Subcutaneous abdominal adipose tissue (tissue), 5 donors: ENCODE results near the gene IFI27L1.

ENCODE experiments used
- H3K27ac ChIP-seq: one replicate; pipeline ENCODE4 v1.7.0; 2013; ENCODE audit warnings: low read depth, mild to moderate bottlenecking, inconsistent platforms, low read length, moderate library complexity
- H3K27me3 ChIP-seq, 5 donors: one replicate each; pipeline ENCODE4 v1.7.0; 2013; ENCODE audit warnings: low read length in 5 of 5, inconsistent platforms in 1 of 5; ENCODE audit not compliant: control insufficient read depth in 5 of 5, insufficient read depth in 4 of 5
- H3K36me3 ChIP-seq, 5 donors: one replicate each; pipeline ENCODE4 v1.7.0; 2013; ENCODE audit warnings: low read length in 5 of 5; ENCODE audit not compliant: control insufficient read depth in 5 of 5, insufficient read depth in 5 of 5
- H3K4me1 ChIP-seq, 5 donors: one replicate each; pipeline ENCODE4 v1.7.0; 2013; ENCODE audit warnings: low read length in 5 of 5, mild to moderate bottlenecking in 3 of 5, moderate library complexity in 1 of 5; ENCODE audit not compliant: control insufficient read depth in 5 of 5, insufficient read depth in 5 of 5
- H3K4me3 ChIP-seq, 5 donors: one replicate each; pipeline ENCODE4 v1.7.0; 2013; ENCODE audit warnings: low read length in 5 of 5, low read depth in 1 of 5
- H3K9ac ChIP-seq, 5 donors: one replicate each; pipeline ENCODE4 v1.7.0; 2013; ENCODE audit warnings: low read length in 5 of 5, mild to moderate bottlenecking in 4 of 5, moderate library complexity in 3 of 5
- H3K9me3 ChIP-seq, 5 donors: one replicate each; pipeline ENCODE4 v1.7.0; 2013; ENCODE audit warnings: low read length in 5 of 5; ENCODE audit not compliant: control insufficient read depth in 5 of 5
- donor health status: healthy.
- donor health status: healthy.
- donor health status: healthy.
- donor health status: healthy.
- donor health status: healthy.

The IFI27L1 gene, protein sequence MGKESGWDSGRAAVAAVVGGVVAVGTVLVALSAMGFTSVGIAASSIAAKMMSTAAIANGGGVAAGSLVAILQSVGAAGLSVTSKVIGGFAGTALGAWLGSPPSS

DNA sequence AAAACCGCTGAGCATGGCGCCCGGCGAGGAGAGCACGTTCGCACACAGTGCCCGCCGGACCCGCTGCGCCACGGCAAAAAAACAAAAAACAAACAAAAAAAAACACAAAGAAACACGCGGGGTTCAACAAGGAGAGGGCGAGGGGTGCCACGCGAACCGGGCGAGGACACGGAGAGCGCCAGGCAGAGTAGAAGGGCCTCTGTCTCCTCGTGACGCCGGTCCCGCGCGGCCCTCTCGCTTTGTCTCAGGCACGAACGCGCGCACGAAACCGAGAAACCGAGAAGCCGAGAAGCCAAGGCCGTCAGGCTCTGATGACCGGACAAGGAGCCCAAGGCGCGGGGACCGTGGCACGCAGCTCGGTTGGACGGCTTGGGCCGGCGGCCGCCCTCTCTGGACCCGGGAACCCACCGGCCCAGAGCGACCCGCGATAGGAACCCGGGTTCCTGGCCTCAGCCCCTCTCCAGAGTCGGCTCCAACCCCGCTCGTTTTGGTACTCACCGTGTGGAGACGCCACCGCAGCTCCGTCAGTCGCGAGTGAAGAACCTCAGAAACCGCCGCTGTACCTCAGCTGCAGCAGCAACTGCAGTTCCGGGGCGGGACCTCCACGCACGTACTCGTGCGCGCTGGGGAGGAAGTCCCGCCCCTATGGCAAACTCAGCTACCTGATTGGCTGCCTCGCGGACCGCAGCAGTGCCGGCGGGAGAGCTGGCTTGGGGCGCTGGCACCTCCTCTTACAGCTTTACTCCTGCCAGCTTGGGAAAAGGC, at the start of gene IFI27L1, which contains the start of gene DDX24:
IFI27L1 (plus strand) TSS at position 690 of the 765 bp plus-strand sequence. CDS start 15,628 bp downstream, outside the sequence.
DDX24 (minus strand) TSS at position 582 of the 765 bp plus-strand sequence. CDS start 1,460 bp downstream, outside the sequence.
- no peaks in the 10 kb centered on the region for H3K27me3 ChIP-seq
- peaks cover 8 to 20% (median 15%) of the 10 kb centered on the region in 5 donors for H3K36me3 ChIP-seq
- peak within 1 kb of the TSS; percentile 88 to 98 (median 96) for H3K9ac ChIP-seq
- H3K4me1 ChIP-seq, result peaks cover 13 to 56% (median 49%) of the 10 kb centered on the region in 5 donors
- peak within 1 kb of the TSS; percentile 94 for H3K27ac ChIP-seq
- peaks cover 0 to 3% (median 0%) of the 10 kb centered on the region in 5 donors for H3K9me3 ChIP-seq
- H3K4me3 ChIP-seq, result peak within 1 kb of the TSS; percentile 87 to 96 (median 90)

GRCh38 chr14:94031883-94032279, 49.2 kb upstream of the IFI27L1 start:
- Histone ChIP-seq H3K27me3 (no peaks in the 10 kb centered on the region), H3K9ac (no peak overlapping the region), H3K4me1 (peaks cover 0 to 16% (median 10%) of the 10 kb centered on the region in 5 donors), H3K4me3 (no peak overlapping the region), H3K27ac (no peak overlapping the region), H3K36me3 (no peaks in the 10 kb centered on the region), H3K9me3 (no peaks in the 10 kb centered on the region)

- no peak overlapping the region for H3K4me3 ChIP-seq
- no peak overlapping the region for H3K27ac ChIP-seq
- no peaks in the 10 kb centered on the region for H3K36me3 ChIP-seq
- no peak overlapping the region for H3K9ac ChIP-seq
- no peaks in the 10 kb centered on the region for H3K9me3 ChIP-seq
- H3K27me3 ChIP-seq, result no peaks in the 10 kb centered on the region
- H3K4me1 ChIP-seq, result no peaks in the 10 kb centered on the region
These were observed 46.2 kb upstream of the IFI27L1 start for GRCh38 chr14:94034886-94035285.

GRCh38 chr14:94036313-94037167, 44.6 kb upstream of the IFI27L1 start:
- Histone ChIP-seq H3K27ac (no peak overlapping the region), H3K36me3 (no peaks in the 10 kb centered on the region), H3K9me3 (no peaks in the 10 kb centered on the region), H3K27me3 (no peaks in the 10 kb centered on the region), H3K4me1 (peaks cover 0 to 3% (median 2%) of the 10 kb centered on the region in 5 donors), H3K4me3 (no peak overlapping the region), H3K9ac (no peak overlapping the region)

DNA sequence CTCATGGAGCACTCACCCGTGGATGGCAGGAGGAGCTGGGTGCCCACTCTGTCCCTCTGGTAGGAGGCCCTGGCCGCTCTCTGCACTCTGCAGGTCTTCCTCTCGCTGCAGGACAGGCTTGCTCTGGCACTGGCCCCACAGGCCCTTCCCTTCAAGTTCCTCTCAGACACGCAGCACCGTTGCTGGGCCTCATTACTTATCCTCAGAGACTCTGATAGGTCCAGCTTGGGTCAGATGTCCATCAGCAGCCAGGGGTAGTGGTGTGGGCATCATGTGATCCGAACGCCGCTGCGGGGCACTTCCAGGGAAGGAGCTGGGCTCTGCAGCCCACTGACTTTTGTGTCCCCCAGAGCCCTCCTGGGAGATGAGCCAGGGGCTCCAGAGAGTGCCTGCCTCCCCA, 43.2 kb upstream of the IFI27L1 start:
- Histone ChIP-seq H3K27me3 (no peaks in the 10 kb centered on the region), H3K9ac (no peak overlapping the region), H3K27ac (no peak overlapping the region), H3K9me3 (no peaks in the 10 kb centered on the region), H3K36me3 (no peaks in the 10 kb centered on the region), H3K4me1 (peaks cover 4 to 18% (median 14%) of the 10 kb centered on the region in 5 donors), H3K4me3 (no peak overlapping the region)

GRCh38 chr14:94038510-94038909, 42.6 kb upstream of the IFI27L1 start:
- Histone ChIP-seq H3K27me3 (no peaks in the 10 kb centered on the region), H3K9ac (no peak overlapping the region), H3K4me3 (no peak overlapping the region), H3K36me3 (peaks cover 0 to 3% (median under 1%) of the 10 kb centered on the region in 5 donors), H3K27ac (no peak overlapping the region), H3K4me1 (peaks cover 4 to 21% (median 14%) of the 10 kb centered on the region in 5 donors), H3K9me3 (no peaks in the 10 kb centered on the region)

DNA sequence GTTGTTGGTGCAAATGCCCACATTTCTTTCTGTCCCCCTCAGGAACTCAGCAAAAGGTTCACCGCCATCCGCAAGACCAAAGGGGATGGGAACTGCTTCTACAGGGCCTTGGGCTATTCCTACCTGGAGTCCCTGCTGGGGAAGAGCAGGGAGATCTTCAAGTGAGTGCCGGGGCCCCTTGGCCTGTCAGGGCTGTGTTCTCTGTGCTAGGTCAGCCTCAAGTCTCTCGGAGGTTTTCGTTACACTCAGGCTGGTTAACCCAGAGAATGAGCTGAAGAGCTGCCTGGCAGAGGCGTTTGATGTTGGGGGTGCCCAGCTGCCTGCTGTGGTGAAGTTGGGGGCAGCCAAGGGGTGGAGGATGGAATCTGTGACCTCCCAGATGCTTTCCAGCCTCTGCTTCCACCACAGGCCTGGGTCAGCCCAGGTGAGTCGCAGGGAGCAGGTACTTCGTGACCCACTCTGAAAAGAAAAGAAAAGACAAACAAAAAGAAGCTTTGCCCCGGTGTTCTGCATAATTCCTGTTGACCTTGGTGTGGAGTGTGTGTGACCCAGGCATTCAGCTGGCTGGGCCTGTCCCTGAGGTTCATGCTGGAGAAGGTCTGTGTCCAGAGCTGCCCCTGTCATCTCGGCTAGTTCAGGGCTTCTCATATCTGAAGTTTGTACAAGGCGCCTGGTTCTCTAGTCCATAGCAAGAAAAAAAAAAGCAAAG, 42.0 kb upstream of the IFI27L1 start:
- H3K4me3 ChIP-seq, result no peak overlapping the region
- H3K9me3 ChIP-seq, result no peaks in the 10 kb centered on the region
- H3K9ac ChIP-seq, result no peak overlapping the region
- H3K36me3 ChIP-seq, result peaks cover 0 to 9% (median 6%) of the 10 kb centered on the region in 5 donors
- no peak overlapping the region for H3K27ac ChIP-seq
- peaks cover 4 to 21% (median 14%) of the 10 kb centered on the region in 5 donors for H3K4me1 ChIP-seq
- H3K27me3 ChIP-seq, result no peaks in the 10 kb centered on the region

DNA sequence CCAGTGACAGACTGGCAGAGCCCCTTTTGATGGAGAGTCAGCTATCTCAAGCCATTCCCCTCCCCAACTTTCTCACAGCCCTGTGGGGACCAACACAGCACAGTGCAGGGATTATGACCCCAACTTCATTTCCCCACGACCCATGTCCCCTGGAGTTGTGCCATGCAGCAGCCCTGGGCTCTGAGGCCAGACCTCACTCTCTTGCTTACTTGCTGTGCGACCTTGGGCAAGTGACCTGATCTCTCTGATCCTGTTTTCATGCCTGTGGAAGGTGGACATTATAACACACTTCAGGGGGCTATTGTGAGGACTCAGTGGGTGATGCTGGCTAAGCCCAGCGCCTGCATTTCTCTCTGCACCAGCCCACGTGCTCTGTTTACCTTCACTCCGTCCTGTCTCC, 40.9 kb upstream of the IFI27L1 start:
- Histone ChIP-seq H3K9me3 (no peaks in the 10 kb centered on the region), H3K4me1 (peaks cover 4 to 21% (median 14%) of the 10 kb centered on the region in 5 donors), H3K9ac (no peak overlapping the region), H3K27me3 (no peaks in the 10 kb centered on the region), H3K36me3 (peaks cover 0 to 21% (median 17%) of the 10 kb centered on the region in 5 donors), H3K27ac (no peak overlapping the region), H3K4me3 (no peak overlapping the region)

DNA sequence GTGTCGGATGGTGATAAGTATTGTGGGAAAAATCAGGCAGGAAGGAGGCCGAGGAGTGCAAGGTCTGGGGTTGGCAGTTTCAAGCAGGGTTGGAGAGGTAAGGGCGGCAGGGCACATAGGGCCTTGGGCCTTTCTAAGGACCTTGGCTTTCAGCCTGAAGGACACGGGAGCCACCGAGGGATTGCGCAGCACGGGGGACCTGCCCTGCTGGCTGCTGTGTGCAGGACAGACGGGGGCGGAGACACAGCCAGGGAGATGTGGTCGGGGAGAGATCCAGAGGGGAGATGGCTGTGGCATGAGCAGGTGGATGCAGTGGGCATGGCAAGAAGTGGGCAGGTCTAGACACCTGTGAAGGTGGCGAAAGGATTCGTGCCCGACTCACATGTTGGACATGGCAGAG, 40.3 kb upstream of the IFI27L1 start:
- Histone ChIP-seq H3K4me3 (no peak overlapping the region), H3K9me3 (no peaks in the 10 kb centered on the region), H3K9ac (no peak overlapping the region), H3K27ac (no peak overlapping the region), H3K36me3 (peaks cover 0 to 26% (median 23%) of the 10 kb centered on the region in 5 donors), H3K4me1 (peaks cover 4 to 21% (median 14%) of the 10 kb centered on the region in 5 donors), H3K27me3 (no peaks in the 10 kb centered on the region)
